AG04449 (cell line): ENCODE data around the gene KY.

Experiments used
- CTCF ChIA-PET: fragments of 350-600 bp; formaldehyde crosslinking; extraction: SDS; loops from one replicate; lab custom pipeline; 2021; ENCODE audit warnings: antibody characterized with exemption; lab: Yijun Ruan, JAX
- POLR2A ChIA-PET: fragments of 400-600, 350-600 bp; formaldehyde crosslinking; extraction: SDS; loops from one replicate; lab custom pipeline; 2020; ENCODE audit warnings: antibody characterized with exemption, inconsistent platforms; lab: Yijun Ruan, JAX
- DNase-seq: peaks from one replicate; pipeline ENCODE4 v3.0.0-alpha.2; 2010; ENCODE audit warnings: low read depth, low spot score
- H3K4me3 ChIP-seq: 2 replicates; pipeline ENCODE4 v1.5.1; 2011; ENCODE audit warnings: low read depth, mild to moderate bottlenecking, control low read depth, low read length
- CTCF ChIP-seq: IDR thresholded peaks from one replicate; pipeline ENCODE4 v1.5.1; 2011; ENCODE audit warnings: mild to moderate bottlenecking, moderate library complexity, low read length, control low read depth, inconsistent platforms; ENCODE audit not compliant: insufficient read depth; ENCODE audit errors: missing control alignments

KY gene

GRCh38 chr3:134651347-134652041 lies 672 bp upstream of the KY start:
- peak overlapping the region; percentile 58 for H3K4me3 ChIP-seq
- ChIA-PET CTCF (interaction anchor here (1.0 to 6.6 kb wide), 6 partner anchors 11 to 143 kb away, joined by 4 to 53 read pairs (median 6); no protein-coding TSS in a partner anchor), POLR2A (interaction anchor here (1.0 kb wide), 1 partner anchor 10 kb away, joined by 3 read pairs; no protein-coding TSS in a partner anchor)
- TF ChIP-seq CTCF, result no peak
- no peak for DNase-seq

- no peak overlapping the region for H3K4me3 ChIP-seq
- CTCF ChIA-PET, result interaction anchor here (1.8 to 6.6 kb wide), 3 partner anchors 9 to 105 kb away, joined by 4 to 53 read pairs (median 30); no protein-coding TSS in a partner anchor
- no peak for DNase-seq
- no peak for TF ChIP-seq CTCF
- POLR2A ChIA-PET, result no interaction called here
These were observed 1.6 kb downstream of the KY start for GRCh38 chr3:134649106-134649705.

- no peak for TF ChIP-seq CTCF
- no peak overlapping the region for H3K4me3 ChIP-seq
- DNase-seq, result no peak
- POLR2A ChIA-PET, result no interaction called here
- CTCF ChIA-PET, result interaction anchor here (1.0 to 6.6 kb wide), 3 partner anchors 8 to 106 kb away, joined by 3 to 53 read pairs (median 30); no protein-coding TSS in a partner anchor
These were observed 2.7 kb downstream of the KY start for GRCh38 chr3:134647902-134648760.

- DNase-seq, result no peak
- POLR2A ChIA-PET, result no interaction called here
- H3K4me3 ChIP-seq, result no peak overlapping the region
- CTCF ChIA-PET, result interaction anchor here (1.1 to 2.1 kb wide), 4 partner anchors 9 to 109 kb away, joined by 3 to 8 read pairs (median 6); no protein-coding TSS in a partner anchor
- no peak for TF ChIP-seq CTCF
These were observed 4.7 kb downstream of the KY start for GRCh38 chr3:134646086-134646485.

GRCh38 chr3:134645515-134645914 lies 5.3 kb downstream of the KY start:
- ChIA-PET POLR2A (no interaction called here), CTCF (interaction anchor here (1.1 to 2.1 kb wide), 4 partner anchors 9 to 110 kb away, joined by 3 to 8 read pairs (median 6); no protein-coding TSS in a partner anchor)
- no peak for DNase-seq
- no peak overlapping the region for H3K4me3 ChIP-seq
- no peak for TF ChIP-seq CTCF
